ENCODE measurements around the gene HSPA13.

The HSPA13 gene

DNA sequence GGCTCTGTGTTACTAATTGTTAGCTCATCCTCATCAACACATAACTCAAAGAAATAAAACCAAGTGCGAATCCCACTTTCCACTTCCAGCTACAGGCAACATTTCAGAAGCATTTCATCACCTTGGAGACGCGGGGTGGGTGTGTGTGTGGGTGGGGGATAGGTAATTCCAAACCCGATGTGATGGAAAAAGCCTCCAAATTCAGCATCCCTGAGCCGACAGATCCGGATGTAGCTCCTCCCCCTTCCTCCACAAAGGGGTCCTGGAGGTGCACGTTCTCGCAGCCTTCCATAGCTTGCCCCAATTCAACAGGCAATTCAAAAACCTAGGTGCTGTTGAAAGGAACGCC lies 486 bp downstream of the HSPA13 start:
- TF ChIP-seq EGR1 (IDR thresholded peaks at IDR 0.05), result no peak
- no peak for TF ChIP-seq ZBTB7A (IDR thresholded peaks at IDR 0.05; ENCODE audit: low read depth)
- TF ChIP-seq USF1 (IDR thresholded peaks at IDR 0.05), result no peak
- no peak for TF ChIP-seq TAF1 (IDR thresholded peaks at IDR 0.05; ENCODE audit: low read depth)
- no peak for TF ChIP-seq RAD21 (IDR thresholded peaks at IDR 0.05; ENCODE audit: low read depth)
- no peak for TF ChIP-seq EP300 (IDR thresholded peaks at IDR 0.05; ENCODE audit: borderline replicate concordance)
- no peak for TF ChIP-seq NFIC (IDR thresholded peaks at IDR 0.05)
- no peak for TF ChIP-seq REST (IDR thresholded peaks at IDR 0.05; ENCODE audit: low read depth)
- TF ChIP-seq CREB1 (IDR thresholded peaks at IDR 0.05; ENCODE audit: low read depth), result no peak
- no peak for TF ChIP-seq MAX (IDR thresholded peaks at IDR 0.05)
- no peak for TF ChIP-seq YY1 (IDR thresholded peaks at IDR 0.05; ENCODE audit: low read depth)
- no peak for TF ChIP-seq CEBPB (IDR thresholded peaks at IDR 0.05)
- no peak for TF ChIP-seq TEAD4 (IDR thresholded peaks at IDR 0.05)
- TF ChIP-seq FOXM1 (IDR thresholded peaks at IDR 0.05; ENCODE audit: borderline replicate concordance, low read depth), result no peak
- TF ChIP-seq TCF12 (IDR thresholded peaks at IDR 0.05; ENCODE audit: low read depth), result no peak

DNA sequence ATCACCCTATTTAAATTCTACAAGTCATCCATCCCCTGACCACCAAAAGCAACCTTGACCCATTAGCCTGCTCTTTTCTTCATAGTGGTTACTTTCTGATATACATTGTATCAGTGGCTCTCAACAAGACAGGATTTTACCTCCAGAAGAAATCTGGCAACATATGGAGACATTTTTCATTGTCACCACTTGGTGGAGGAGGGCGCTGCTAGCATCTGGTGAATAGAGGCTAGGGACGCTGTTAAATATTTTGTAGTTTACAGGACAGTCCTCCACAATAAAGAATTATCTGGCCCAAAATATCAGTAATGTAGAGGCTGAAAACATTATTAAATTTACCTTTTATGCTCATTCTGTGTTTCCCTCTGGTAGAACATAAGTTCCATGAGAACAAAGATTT lies 6.1 kb downstream of the HSPA13 start:
- TF ChIP-seq EP300 (IDR thresholded peaks at IDR 0.05; ENCODE audit: borderline replicate concordance), result no peak
- TF ChIP-seq MAX (IDR thresholded peaks at IDR 0.05), result no peak
- no peak for TF ChIP-seq TAF1 (IDR thresholded peaks at IDR 0.05; ENCODE audit: low read depth)
- no peak for TF ChIP-seq TEAD4 (IDR thresholded peaks at IDR 0.05)
- no peak for TF ChIP-seq EGR1 (IDR thresholded peaks at IDR 0.05)
- TF ChIP-seq NFIC (IDR thresholded peaks at IDR 0.05), result no peak
- TF ChIP-seq YY1 (IDR thresholded peaks at IDR 0.05; ENCODE audit: low read depth), result no peak
- no peak for TF ChIP-seq CEBPB (IDR thresholded peaks at IDR 0.05)
- no peak for TF ChIP-seq USF1 (IDR thresholded peaks at IDR 0.05)
- no peak for TF ChIP-seq REST (IDR thresholded peaks at IDR 0.05; ENCODE audit: low read depth)
- no peak for TF ChIP-seq RAD21 (IDR thresholded peaks at IDR 0.05; ENCODE audit: low read depth)
- no peak for TF ChIP-seq ZBTB7A (IDR thresholded peaks at IDR 0.05; ENCODE audit: low read depth)
- TF ChIP-seq TCF12 (IDR thresholded peaks at IDR 0.05; ENCODE audit: low read depth), result no peak
- TF ChIP-seq CREB1 (IDR thresholded peaks at IDR 0.05; ENCODE audit: low read depth), result no peak
- no peak for TF ChIP-seq FOXM1 (IDR thresholded peaks at IDR 0.05; ENCODE audit: borderline replicate concordance, low read depth)

GRCh38 chr21:14366998-14367397 lies 15.9 kb downstream of the HSPA13 start:
- no peak for TF ChIP-seq USF1 (IDR thresholded peaks at IDR 0.05)
- no peak for TF ChIP-seq YY1 (IDR thresholded peaks at IDR 0.05; ENCODE audit: low read depth)
- no peak for TF ChIP-seq FOXM1 (IDR thresholded peaks at IDR 0.05; ENCODE audit: borderline replicate concordance, low read depth)
- TF ChIP-seq EP300 (IDR thresholded peaks at IDR 0.05; ENCODE audit: borderline replicate concordance), result no peak
- no peak for TF ChIP-seq CEBPB (IDR thresholded peaks at IDR 0.05)
- TF ChIP-seq TCF12 (IDR thresholded peaks at IDR 0.05; ENCODE audit: low read depth), result no peak
- no peak for TF ChIP-seq REST (IDR thresholded peaks at IDR 0.05; ENCODE audit: low read depth)
- no peak for TF ChIP-seq TAF1 (IDR thresholded peaks at IDR 0.05; ENCODE audit: low read depth)
- no peak for TF ChIP-seq CREB1 (IDR thresholded peaks at IDR 0.05; ENCODE audit: low read depth)
- TF ChIP-seq TEAD4 (IDR thresholded peaks at IDR 0.05), result no peak
- TF ChIP-seq MAX (IDR thresholded peaks at IDR 0.05), result no peak
- no peak for TF ChIP-seq NFIC (IDR thresholded peaks at IDR 0.05)
- no peak for TF ChIP-seq EGR1 (IDR thresholded peaks at IDR 0.05)
- TF ChIP-seq ZBTB7A (IDR thresholded peaks at IDR 0.05; ENCODE audit: low read depth), result no peak

DNA sequence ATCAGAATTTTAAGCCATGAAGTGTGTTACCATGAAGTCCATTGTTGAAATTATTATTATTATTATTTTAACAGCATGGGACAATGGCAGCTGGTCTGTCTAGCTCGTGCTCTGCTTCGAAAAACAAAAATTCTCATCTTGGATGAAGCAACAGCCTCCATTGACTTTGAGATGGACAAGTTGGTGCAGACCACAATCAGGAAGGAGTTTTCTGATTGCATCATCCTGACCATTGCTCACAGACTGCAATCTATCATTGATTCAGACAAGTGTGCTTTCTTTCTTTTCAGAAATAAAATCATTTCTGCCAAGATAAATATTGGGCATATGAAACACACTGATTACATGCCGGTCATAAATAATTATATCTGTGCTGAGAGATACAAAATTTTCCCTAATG lies 21.0 kb downstream of the HSPA13 start:
- TF ChIP-seq EP300 (IDR thresholded peaks at IDR 0.05; ENCODE audit: borderline replicate concordance) (no peak), TAF1 (IDR thresholded peaks at IDR 0.05; ENCODE audit: low read depth) (no peak), CEBPB (IDR thresholded peaks at IDR 0.05) (peak; percentile 43; the same call in 1 of the 2 replicates)
